Fibroblast of peridontal ligament (primary cell): ENCODE results near the gene SMAD5.

Experiments
- DNase-seq: peaks from one replicate; pipeline ENCODE4 v3.0.0-alpha.2; 2010; ENCODE audit errors: extremely low read depth

SMAD5 gene

GRCh38 chr5:136153581-136154236, 21.1 kb downstream of the SMAD5 start:
- no peak for DNase-seq

GRCh38 chr5:136155078-136155477, 22.4 kb downstream of the SMAD5 start:
- no peak for DNase-seq

- no peak for DNase-seq
These were observed 23.1 kb downstream of the SMAD5 start for GRCh38 chr5:136155761-136156160.

GRCh38 chr5:136157514-136157913, 24.9 kb downstream of the SMAD5 start:
- DNase-seq, result no peak

- DNase-seq, result peak; percentile 67
These were observed 26.8 kb downstream of the SMAD5 start for GRCh38 chr5:136159457-136159856.

GRCh38 chr5:136162008-136162407, 29.4 kb downstream of the SMAD5 start:
- DNase-seq, result peak; percentile 25

GRCh38 chr5:136164226-136164625, 31.6 kb downstream of the SMAD5 start:
- no peak for DNase-seq

GRCh38 chr5:136166909-136167308, 34.3 kb downstream of the SMAD5 start:
- no peak for DNase-seq

GRCh38 chr5:136169218-136169617, 36.6 kb downstream of the SMAD5 start:
- no peak for DNase-seq

GRCh38 chr5:136174021-136174659, 41.5 kb downstream of the SMAD5 start:
- DNase-seq, result peak; percentile 82

- no peak for DNase-seq
These were observed 50.0 kb downstream of the SMAD5 start for GRCh38 chr5:136182618-136183017.

GRCh38 chr5:136185974-136186665, 53.5 kb downstream of the SMAD5 start:
- DNase-seq, result no peak

- no peak for DNase-seq
These were observed 54.2 kb downstream of the SMAD5 start for GRCh38 chr5:136186796-136187195.

- no peak for DNase-seq
These were observed 56.2 kb downstream of the SMAD5 start for GRCh38 chr5:136188859-136189258.

GRCh38 chr5:136190091-136190720, 57.6 kb downstream of the SMAD5 start:
- DNase-seq, result no peak

- DNase-seq, result no peak
These were observed 58.3 kb downstream of the SMAD5 start for GRCh38 chr5:136190904-136191303.

- DNase-seq, result peak; percentile 21
These were observed 58.8 kb downstream of the SMAD5 start for GRCh38 chr5:136191304-136192014.

GRCh38 chr5:136192015-136192525, 59.4 kb downstream of the SMAD5 start:
- DNase-seq, result no peak

- no peak for DNase-seq
These were observed 60.1 kb downstream of the SMAD5 start, which contains the start of gene SMIM32 for GRCh38 chr5:136192526-136193321. Gene SMIM32 (minus strand): TSS chr5:136193162. CDS start chr5:136192524, 638 bp downstream.

GRCh38 chr5:136193322-136193935, 60.8 kb downstream of the SMAD5 start:
- no peak for DNase-seq
